Measurements from ENCODE around the gene AKR1B15.

- no peak for TF ChIP-seq TAF1 (IDR thresholded peaks at IDR 0.05; ENCODE audit: borderline replicate concordance, low read depth, low read length)
- TF ChIP-seq POLR2A (IDR thresholded peaks at IDR 0.05; ENCODE audit: low read depth, low read length): no peak
- TF ChIP-seq POLR2AphosphoS5 (IDR thresholded peaks at IDR 0.05; ENCODE audit: low read depth, low read length): no peak
Measured at GRCh38 chr7:134542195-134542771, 6.6 kb upstream of the AKR1B15 start.

All from GM12892 (cell line).